Activated CD4-positive, alpha-beta T cell treated with anti-CD3 and anti-CD28 coated beads, Interleukin-2, amount 10 ng/mL, durations not matched to agents 24 days and 14 days (primary cell): ENCODE results near the gene CCDC90B. TPM values are rescaled to one million over a fixed set of nuclear protein-coding genes. Genes with fewer than 3 reads are reported as not detected.

Experiments used
- DNase-seq: peaks from one replicate; pipeline ENCODE4 v3.0.0; 2022
- H3K27ac Mint-ChIP-seq: one replicate; pipeline ENCODE4 v1.8.0; 2022; ENCODE audit warnings: mild to moderate bottlenecking, mixed read lengths
- H3K27me3 Mint-ChIP-seq: one replicate; pipeline ENCODE4 v1.8.0; 2022; ENCODE audit warnings: mixed read lengths
- H3K36me3 Mint-ChIP-seq: one replicate; pipeline ENCODE4 v1.8.0; 2022; ENCODE audit warnings: low read depth, mild to moderate bottlenecking, mixed read lengths
- H3K4me1 Mint-ChIP-seq: one replicate; pipeline ENCODE4 v1.8.0; 2021; ENCODE audit warnings: mixed read lengths
- H3K4me3 Mint-ChIP-seq: one replicate; pipeline ENCODE4 v1.8.0; 2022; ENCODE audit warnings: mild to moderate bottlenecking, moderate library complexity, mixed read lengths
- H3K9me3 Mint-ChIP-seq: one replicate; pipeline ENCODE4 v1.8.0; 2021; ENCODE audit warnings: mixed read lengths
- intact Hi-C: fragments of 100-400 bp; cut with micrococcal nuclease; formaldehyde crosslinking; loops from one replicate; pipeline ENCODE4 v1.15.1; 2023
- total RNA-seq: library from RNA; stranded (reverse); gene quantifications from 2 replicates; pipeline ENCODE4 v1.2.3, GENCODE V29; 2022

CCDC90B gene
- total RNA-seq, 1 donor from 2014 or later = 24.7 TPM

DNA sequence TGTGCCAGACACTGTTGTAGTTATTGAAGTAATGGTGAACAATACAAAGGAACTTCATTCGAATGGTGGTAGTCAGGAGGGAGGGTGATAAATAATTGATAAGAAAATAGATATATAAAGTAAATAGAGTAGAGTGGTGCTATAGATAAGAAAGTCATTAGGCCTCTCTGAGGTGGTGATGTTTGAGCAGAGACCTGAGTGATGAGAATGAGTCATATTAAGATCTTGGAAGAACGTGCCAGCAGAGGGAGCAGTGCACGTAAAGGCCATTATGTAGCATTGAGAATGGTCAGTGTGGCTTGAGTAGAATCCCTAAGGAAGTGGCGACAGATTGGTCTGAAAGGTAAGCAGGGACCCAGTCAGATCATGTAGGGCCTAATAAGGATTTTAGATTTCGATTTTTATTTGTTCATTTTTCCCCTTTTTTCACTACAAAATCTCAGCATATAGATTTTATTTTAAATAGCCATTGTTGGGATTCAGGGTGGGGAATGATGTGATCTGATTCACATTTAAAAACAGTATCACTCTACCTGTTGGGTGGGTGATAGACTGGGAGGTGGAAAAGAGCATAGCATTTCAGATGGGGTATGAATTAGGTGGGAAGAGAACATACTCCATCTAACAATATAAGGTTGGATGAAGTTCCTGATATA is 44.7 kb downstream of the CCDC90B start:
- H3K4me1 Mint-ChIP-seq = no peaks in the 10 kb centered on the region
- H3K9me3 Mint-ChIP-seq = no peaks in the 10 kb centered on the region
- no peak overlapping the region for H3K27ac Mint-ChIP-seq
- H3K36me3 Mint-ChIP-seq = no peaks in the 10 kb centered on the region
- intact Hi-C loops = no loop called here
- no peak overlapping the region for H3K4me3 Mint-ChIP-seq
- no peaks in the 10 kb centered on the region for H3K27me3 Mint-ChIP-seq
- no peak for DNase-seq

- Mint-ChIP-seq H3K4me1 (no peaks in the 10 kb centered on the region), H3K9me3 (no peaks in the 10 kb centered on the region), H3K36me3 (no peaks in the 10 kb centered on the region), H3K27ac (no peak overlapping the region), H3K27me3 (peaks cover 4% of the 10 kb centered on the region), H3K4me3 (no peak overlapping the region)
- intact Hi-C loops = no loop called here
- DNase-seq = no peak
These were observed 48.1 kb downstream of the CCDC90B start for GRCh38 chr11:83238111-83238510.

- intact Hi-C loops = no loop called here
- Mint-ChIP-seq H3K9me3 (no peaks in the 10 kb centered on the region), H3K36me3 (no peaks in the 10 kb centered on the region), H3K27me3 (peaks cover 8% of the 10 kb centered on the region), H3K4me3 (no peak overlapping the region), H3K4me1 (no peaks in the 10 kb centered on the region), H3K27ac (no peak overlapping the region)
- DNase-seq = no peak
These were observed 50.3 kb downstream of the CCDC90B start for GRCh38 chr11:83235825-83236224.

DNA sequence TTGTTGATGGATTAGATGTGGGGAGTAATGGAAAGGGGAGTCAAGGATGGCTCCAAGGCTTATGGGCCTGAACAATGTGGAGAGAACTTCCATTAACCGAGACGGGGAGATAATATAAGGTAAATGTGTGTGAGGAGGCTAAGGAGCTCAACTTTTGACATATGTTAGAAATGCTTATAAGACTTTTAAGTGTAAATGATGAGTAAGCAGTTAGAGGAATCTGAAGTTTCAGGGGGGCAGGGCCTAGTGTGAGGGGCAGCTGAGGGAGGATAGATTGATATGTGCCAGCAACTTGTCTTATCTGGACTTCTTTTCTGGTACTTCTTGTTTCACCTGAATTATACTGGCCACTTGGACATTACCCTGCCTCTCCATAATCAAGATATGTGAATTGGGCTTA is 62.7 kb downstream of the CCDC90B start:
- Mint-ChIP-seq H3K4me3 (no peak overlapping the region), H3K9me3 (no peaks in the 10 kb centered on the region), H3K4me1 (no peaks in the 10 kb centered on the region), H3K36me3 (no peaks in the 10 kb centered on the region), H3K27ac (no peak overlapping the region), H3K27me3 (peaks cover 11% of the 10 kb centered on the region)
- intact Hi-C loops = no loop called here
- no peak for DNase-seq

- Mint-ChIP-seq H3K9me3 (no peaks in the 10 kb centered on the region), H3K4me3 (no peak overlapping the region), H3K36me3 (no peaks in the 10 kb centered on the region), H3K4me1 (no peaks in the 10 kb centered on the region), H3K27ac (no peak overlapping the region), H3K27me3 (peaks cover 11% of the 10 kb centered on the region)
- intact Hi-C loops = no loop called here
- DNase-seq = no peak
These were observed 63.7 kb downstream of the CCDC90B start for GRCh38 chr11:83222499-83222898.

DNA sequence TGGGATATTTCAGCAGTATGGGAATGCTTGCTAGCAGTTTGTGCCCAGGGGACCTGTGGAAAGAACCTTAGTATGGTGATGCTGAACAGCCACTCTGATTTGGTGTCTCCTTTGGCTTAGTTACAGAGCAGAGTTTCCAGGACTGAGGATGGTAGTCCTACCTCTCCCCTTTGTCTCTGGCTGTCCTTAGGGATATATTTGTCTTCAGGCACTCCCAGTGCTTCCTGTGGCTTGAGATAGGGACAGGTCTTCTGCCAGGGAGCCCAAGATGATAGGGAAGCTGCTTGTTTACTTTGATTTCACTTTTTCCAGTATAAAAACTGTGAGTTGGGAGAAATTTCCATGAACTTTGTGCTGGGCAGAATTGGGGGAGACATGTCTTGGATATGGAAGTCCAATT is 64.5 kb downstream of the CCDC90B start:
- Mint-ChIP-seq H3K27ac (no peak overlapping the region), H3K4me1 (no peaks in the 10 kb centered on the region), H3K36me3 (no peaks in the 10 kb centered on the region), H3K4me3 (no peak overlapping the region), H3K27me3 (peaks cover 11% of the 10 kb centered on the region), H3K9me3 (no peaks in the 10 kb centered on the region)
- DNase-seq = no peak
- intact Hi-C loops = no loop called here

- Mint-ChIP-seq H3K27me3 (peaks cover 11% of the 10 kb centered on the region), H3K27ac (no peak overlapping the region), H3K4me3 (no peak overlapping the region), H3K36me3 (no peaks in the 10 kb centered on the region), H3K4me1 (no peaks in the 10 kb centered on the region), H3K9me3 (no peaks in the 10 kb centered on the region)
- intact Hi-C loops = no loop called here
- no peak for DNase-seq
These were observed 65.9 kb downstream of the CCDC90B start for GRCh38 chr11:83220260-83220659.

- H3K27me3 Mint-ChIP-seq = peaks cover 11% of the 10 kb centered on the region
- no peaks in the 10 kb centered on the region for H3K36me3 Mint-ChIP-seq
- no peak overlapping the region for H3K27ac Mint-ChIP-seq
- DNase-seq = peak; percentile 47
- H3K4me3 Mint-ChIP-seq = no peak overlapping the region
- no peaks in the 10 kb centered on the region for H3K4me1 Mint-ChIP-seq
- no peaks in the 10 kb centered on the region for H3K9me3 Mint-ChIP-seq
- intact Hi-C loops = no loop called here
These were observed 67.1 kb downstream of the CCDC90B start for GRCh38 chr11:83219095-83219494.

Other genes with a start within 250 kb of the CCDC90B start
- gene RAB30, start 214.5 kb downstream of the CCDC90B start, total RNA-seq = 13.6 and 15.4 TPM in 2 replicates
- 61.0 and 65.1 TPM in 2 replicates for gene PCF11, start 129.2 kb downstream of the CCDC90B start, total RNA-seq
- 4.0 and 4.1 TPM in 2 replicates for gene ANKRD42, start 92.7 kb downstream of the CCDC90B start, total RNA-seq